ENCODE measurements around the gene CDC23. TPM values are rescaled to one million over a fixed set of nuclear protein-coding genes. Genes with fewer than 3 reads are reported as not detected.
A peak's percentile ranks its signal among the peaks of the same experiment; 100 is the strongest.
"Not testable (repeated sequence)": the region's sequence is repeated elsewhere in the genome, so short reads cannot be mapped to it uniquely, and the experiment has no call there.

The CDC23 gene
- total RNA-seq (2014; rRNA removed; shearing (Covaris generic)): 73.5 and 74.3 TPM in 2 replicates

DNA sequence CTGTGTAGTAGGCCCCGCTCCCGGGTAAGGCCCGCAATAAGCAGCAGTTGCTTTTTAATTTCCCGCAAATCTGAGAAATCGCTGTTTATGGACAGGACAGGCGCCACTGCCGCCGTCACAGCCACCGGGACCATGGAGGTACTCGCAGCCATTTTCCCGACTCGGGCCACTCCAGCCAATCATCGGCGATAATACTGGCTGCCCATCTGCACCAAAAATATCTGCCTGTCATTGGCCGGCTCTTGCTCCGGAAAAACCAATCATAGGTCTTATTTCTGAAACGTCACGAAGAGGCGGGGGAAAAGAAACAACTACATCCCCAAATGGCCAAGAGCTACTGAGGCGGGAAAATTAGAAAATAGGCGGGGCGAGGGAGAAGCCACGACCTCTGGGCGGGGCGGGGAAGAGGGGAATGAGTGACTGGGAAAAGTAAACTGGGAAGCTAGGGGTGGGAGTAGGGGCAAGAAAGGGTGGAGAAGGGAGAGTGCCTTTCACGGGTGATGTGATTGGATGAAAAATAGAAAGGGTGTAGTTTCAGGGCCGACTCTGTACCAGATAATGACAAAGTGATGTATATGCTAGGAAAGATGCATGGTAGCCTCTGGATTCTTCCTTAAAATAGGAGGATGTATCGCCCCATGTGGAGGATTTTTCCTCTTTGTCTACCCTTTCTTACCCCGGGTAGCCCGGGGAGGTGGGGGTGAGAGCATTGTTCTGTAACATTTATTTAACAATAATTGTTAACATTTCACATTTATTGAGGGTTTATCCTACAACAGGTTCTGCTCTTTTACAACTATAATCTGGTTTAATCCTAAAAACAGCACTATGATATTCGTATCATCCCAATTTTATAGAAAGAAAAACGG, at the start of gene CDC23:
Gene CDC23 (minus strand): TSS at position 163 of the 869 bp plus-strand sequence. CDS start 11 bp downstream, at position 152.
- H3K27me3 ChIP-seq: no peaks in the 10 kb centered on the region

DNA sequence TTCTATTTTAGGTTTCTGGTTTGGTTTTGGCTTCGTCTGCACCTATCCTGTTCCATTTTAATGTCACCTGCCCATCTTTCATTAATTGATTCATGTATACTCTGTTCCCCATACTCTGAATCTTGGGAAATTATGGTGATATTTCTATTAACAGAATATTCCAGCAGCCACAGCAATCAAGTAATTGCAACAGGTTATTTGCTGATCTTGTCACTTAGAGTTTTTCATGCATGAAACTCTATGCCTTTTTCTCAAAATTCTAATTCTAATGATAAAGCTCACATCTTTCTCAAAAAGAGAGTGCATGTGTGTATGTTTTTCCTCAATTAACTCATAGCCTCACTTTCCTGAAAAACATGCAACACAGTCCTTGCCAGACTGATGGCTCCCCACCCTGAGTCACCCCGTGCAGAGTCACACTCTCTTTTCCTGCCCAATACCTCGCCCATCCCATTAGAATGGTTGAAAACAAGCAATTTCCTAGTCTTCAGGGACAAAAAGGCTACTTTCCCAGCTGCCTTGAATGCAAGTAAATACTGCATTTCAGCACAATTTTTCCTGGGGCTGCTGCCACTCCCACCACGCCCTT, 45.7 kb upstream of the CDC23 start:
- no peak for DNase-seq
- Histone ChIP-seq H3K4me1 (no peaks in the 10 kb centered on the region), H3K4me3 (no peak overlapping the region), H3K9me3 (replicated peaks) (no peaks in the 10 kb centered on the region), H3K36me3 (no peaks in the 10 kb centered on the region), H3K27me3 (no peaks in the 10 kb centered on the region), H3K27ac (no peak overlapping the region)

More for the DNA sequence above, at the start of gene CDC23:
- H3K4me3 ChIP-seq: peak within 1 kb of the TSS; percentile 85
- no peaks in the 10 kb centered on the region for H3K9me3 ChIP-seq (replicated peaks)
- H3K4me1 ChIP-seq: no peaks in the 10 kb centered on the region
- DNase-seq: peak; percentile 98 to 99
- peak within 1 kb of the TSS; percentile 67 for H3K27ac ChIP-seq
- H3K36me3 ChIP-seq: peaks cover 10% of the 10 kb centered on the region

- no peak overlapping the region for H3K4me3 ChIP-seq
- no peaks in the 10 kb centered on the region for H3K4me1 ChIP-seq
- H3K27ac ChIP-seq: no peak overlapping the region
- no peaks in the 10 kb centered on the region for H3K36me3 ChIP-seq
- DNase-seq: no peak
- H3K27me3 ChIP-seq: no peaks in the 10 kb centered on the region
- no peaks in the 10 kb centered on the region for H3K9me3 ChIP-seq (replicated peaks)
Measured at GRCh38 chr5:138257583-138257982, 44.5 kb upstream of the CDC23 start.

DNA sequence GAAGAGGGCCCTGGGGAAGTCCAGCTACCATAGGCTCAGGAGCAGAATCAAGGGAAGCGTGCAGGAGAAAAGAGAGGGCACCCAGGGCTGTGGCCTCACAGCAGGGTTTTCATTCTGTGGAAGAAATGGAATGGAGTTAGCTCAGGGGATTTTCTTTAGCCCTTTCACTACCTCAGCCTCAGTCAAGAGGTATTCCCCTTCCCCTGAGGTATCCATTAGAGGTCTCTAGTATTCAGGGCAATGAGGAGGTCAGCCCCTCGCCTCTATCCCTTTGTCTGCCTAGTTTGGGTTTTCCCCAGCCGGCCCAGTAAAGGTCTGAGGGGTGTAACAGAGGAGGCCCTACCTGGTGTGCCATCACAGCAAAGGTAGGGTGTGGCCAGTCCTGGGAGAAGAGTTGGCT, 39.8 kb upstream of the CDC23 start:
- Histone ChIP-seq H3K27ac (no peak overlapping the region), H3K9me3 (replicated peaks) (no peaks in the 10 kb centered on the region), H3K36me3 (no peaks in the 10 kb centered on the region), H3K4me1 (no peaks in the 10 kb centered on the region), H3K4me3 (no peak overlapping the region), H3K27me3 (no peaks in the 10 kb centered on the region)
- DNase-seq: no peak

GRCh38 chr5:138247800-138248199, 34.7 kb upstream of the CDC23 start:
- H3K4me3 ChIP-seq; DNase-seq; H3K36me3 ChIP-seq; H3K27me3 ChIP-seq; H3K27ac ChIP-seq; H3K9me3 ChIP-seq (replicated peaks); H3K4me1 ChIP-seq: not testable (repeated sequence)

GRCh38 chr5:138246822-138247221, 33.7 kb upstream of the CDC23 start:
- DNase-seq: no peak
- Histone ChIP-seq H3K27me3 (peaks cover 4% of the 10 kb centered on the region; the same call in 1 of the 2 replicates), H3K36me3 (no peaks in the 10 kb centered on the region), H3K4me1 (no peaks in the 10 kb centered on the region), H3K27ac (no peak overlapping the region), H3K4me3 (no peak overlapping the region), H3K9me3 (replicated peaks) (no peaks in the 10 kb centered on the region)

- H3K9me3 ChIP-seq (replicated peaks): no peaks in the 10 kb centered on the region
- no peak for DNase-seq
- H3K4me3 ChIP-seq: no peak overlapping the region
- no peaks in the 10 kb centered on the region for H3K4me1 ChIP-seq
- no peaks in the 10 kb centered on the region for H3K36me3 ChIP-seq
- H3K27me3 ChIP-seq: peaks cover 6% of the 10 kb centered on the region; the same call in 1 of the 2 replicates
- no peak overlapping the region for H3K27ac ChIP-seq
Measured at GRCh38 chr5:138246334-138246733, 33.2 kb upstream of the CDC23 start.

DNA sequence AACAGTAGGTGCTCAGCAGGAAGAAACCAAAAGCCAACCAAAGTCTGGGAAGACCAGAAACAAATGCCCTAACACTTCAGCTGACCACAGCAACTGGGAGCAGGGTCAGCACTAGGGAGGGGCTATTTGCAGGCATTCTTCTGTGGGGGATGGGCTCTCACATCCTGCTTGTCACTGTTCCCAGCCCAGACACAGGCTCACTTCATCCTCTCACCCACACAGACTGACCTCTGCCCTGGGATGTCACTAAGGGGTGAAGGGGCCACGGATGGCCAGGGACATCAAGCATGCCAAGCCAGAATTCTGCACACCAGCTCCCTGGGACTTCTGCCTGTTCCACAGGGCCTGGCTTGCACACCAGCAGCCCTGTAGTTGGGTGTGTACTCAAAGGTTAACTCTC, 32.6 kb upstream of the CDC23 start:
- Histone ChIP-seq H3K27ac (no peak overlapping the region), H3K4me1 (no peaks in the 10 kb centered on the region), H3K9me3 (replicated peaks) (no peaks in the 10 kb centered on the region), H3K4me3 (no peak overlapping the region), H3K36me3 (no peaks in the 10 kb centered on the region), H3K27me3 (peaks cover 9% of the 10 kb centered on the region; the same call in 1 of the 2 replicates)
- peak in 1 of 2 experiments; percentile 9 for DNase-seq

- peak in 1 of 2 experiments; percentile 42 for DNase-seq
- Histone ChIP-seq H3K4me3 (no peak overlapping the region), H3K4me1 (no peaks in the 10 kb centered on the region), H3K27ac (no peak overlapping the region), H3K9me3 (replicated peaks) (no peaks in the 10 kb centered on the region), H3K36me3 (no peaks in the 10 kb centered on the region), H3K27me3 (peaks cover 9% of the 10 kb centered on the region; the same call in 1 of the 2 replicates)
Measured at GRCh38 chr5:138243794-138244193, 30.7 kb upstream of the CDC23 start.

DNA sequence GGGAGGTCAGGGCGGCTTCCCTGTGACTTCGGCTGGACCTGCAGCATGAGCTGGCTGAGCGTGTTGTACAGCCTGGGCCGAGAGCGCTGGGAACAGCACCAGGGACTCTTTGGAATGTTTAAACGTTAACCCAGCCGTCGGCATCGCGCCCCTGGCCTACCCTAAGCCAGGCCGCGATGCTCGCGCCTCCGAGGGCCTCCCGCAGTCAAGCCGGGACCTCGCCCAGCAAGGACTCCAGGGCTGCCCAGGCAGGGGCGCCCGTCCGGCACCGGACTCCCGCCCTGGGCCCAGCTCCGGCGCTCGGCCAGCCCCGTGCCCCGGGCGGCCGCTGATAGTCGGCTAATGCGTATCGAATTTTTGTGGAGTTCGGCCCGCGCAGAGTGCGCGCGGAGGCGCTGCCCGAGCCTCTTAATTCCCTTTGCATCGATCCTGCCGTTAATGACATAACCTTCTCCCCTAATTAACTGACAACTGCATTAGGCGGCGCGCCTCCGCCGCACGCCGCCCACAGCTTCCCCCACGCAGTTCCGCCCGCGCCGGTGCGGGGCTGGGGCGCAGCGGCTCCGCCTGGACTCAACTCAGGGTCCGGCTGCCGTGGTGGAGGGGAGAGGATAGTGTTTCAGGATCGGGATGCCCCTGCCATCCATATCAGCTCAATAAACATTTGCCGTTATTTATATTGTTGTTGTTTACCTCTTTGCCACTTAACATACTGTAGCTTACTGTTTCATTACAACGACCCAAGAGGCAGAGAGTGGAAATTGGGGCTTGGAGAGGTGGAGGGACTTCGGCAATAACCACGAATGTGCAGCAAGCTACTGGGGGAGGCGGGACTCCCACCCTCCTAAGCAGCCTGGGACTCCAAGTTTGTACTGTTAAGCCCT, 28.8 kb upstream of the CDC23 start:
- peak overlapping the region; percentile 56 for H3K4me3 ChIP-seq
- peak; percentile 20 to 26 for DNase-seq
- no peaks in the 10 kb centered on the region for H3K4me1 ChIP-seq
- H3K9me3 ChIP-seq (replicated peaks): no peaks in the 10 kb centered on the region
- no peaks in the 10 kb centered on the region for H3K36me3 ChIP-seq
- no peak overlapping the region for H3K27ac ChIP-seq
- H3K27me3 ChIP-seq: peaks cover 9% of the 10 kb centered on the region; the same call in 1 of the 2 replicates

DNA sequence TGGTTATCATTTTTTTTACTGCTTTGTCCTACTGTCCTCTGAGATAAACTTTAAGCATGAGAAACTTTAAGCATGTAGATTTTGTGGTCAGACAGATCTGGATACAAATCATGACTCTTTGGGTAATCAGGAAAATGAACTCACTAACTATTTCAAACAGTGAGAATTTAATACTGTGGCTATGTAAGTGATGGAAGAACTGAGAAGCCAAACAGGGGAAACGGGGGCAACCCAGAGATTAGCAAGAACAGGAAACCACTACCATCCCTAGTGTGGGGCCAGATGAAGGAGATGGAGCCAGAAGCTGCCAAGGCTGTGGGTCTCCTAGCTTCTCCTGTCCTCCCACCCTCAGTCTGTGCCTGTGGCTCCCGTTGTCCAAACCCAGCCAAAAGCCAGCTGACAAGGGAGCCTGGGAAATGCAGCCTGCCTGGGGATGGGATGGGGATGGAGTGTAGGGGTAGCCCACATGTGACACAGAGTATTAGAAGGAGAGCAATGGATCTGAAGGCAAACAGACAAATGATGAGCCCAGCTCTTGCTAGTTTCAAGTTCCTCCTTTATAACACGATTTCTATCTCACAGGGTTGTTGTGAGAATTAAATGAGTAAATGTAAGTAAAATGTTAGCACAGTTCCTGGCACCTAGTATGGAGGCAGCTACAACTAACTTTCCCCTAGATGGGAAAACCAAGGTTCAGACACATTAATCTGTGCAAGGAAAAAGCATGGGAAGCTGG, 27.7 kb upstream of the CDC23 start:
- H3K4me3 ChIP-seq: no peak overlapping the region
- no peaks in the 10 kb centered on the region for H3K36me3 ChIP-seq
- H3K27me3 ChIP-seq: peaks cover 9% of the 10 kb centered on the region; the same call in 1 of the 2 replicates
- DNase-seq: no peak
- no peaks in the 10 kb centered on the region for H3K9me3 ChIP-seq (replicated peaks)
- H3K27ac ChIP-seq: no peak overlapping the region
- H3K4me1 ChIP-seq: no peaks in the 10 kb centered on the region

GRCh38 chr5:138238034-138238433, 24.9 kb upstream of the CDC23 start:
- Histone ChIP-seq H3K27me3 (peaks cover 9% of the 10 kb centered on the region; the same call in 1 of the 2 replicates), H3K27ac (no peak overlapping the region)
- DNase-seq: no peak

DNA sequence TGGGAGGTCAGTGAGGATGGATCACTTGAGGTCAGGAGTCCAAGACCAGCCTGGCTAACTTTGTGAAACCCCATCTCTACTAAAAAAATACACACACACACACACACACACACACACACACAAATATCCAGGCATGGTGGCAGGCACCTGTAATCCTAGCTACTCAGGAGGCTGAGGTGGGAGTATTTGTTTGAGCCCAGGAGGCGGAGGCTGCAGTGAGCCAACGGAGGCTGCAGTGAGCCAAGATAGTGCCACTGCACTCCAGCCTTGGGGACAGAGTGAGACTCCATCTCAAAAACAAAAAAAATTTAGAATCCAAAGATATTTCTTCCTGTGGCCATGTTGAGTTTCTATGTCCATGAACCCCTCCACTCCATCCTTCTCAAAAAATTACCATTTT, 21.5 kb upstream of the CDC23 start:
- no peaks in the 10 kb centered on the region for H3K36me3 ChIP-seq

More at GRCh38 chr5:138238034-138238433, 24.9 kb upstream of the CDC23 start:
- Histone ChIP-seq H3K9me3 (replicated peaks) (no peaks in the 10 kb centered on the region), H3K4me3 (no peak overlapping the region), H3K4me1 (no peaks in the 10 kb centered on the region), H3K36me3 (no peaks in the 10 kb centered on the region)

GRCh38 chr5:138233280-138233679, 20.2 kb upstream of the CDC23 start:
- no peak overlapping the region for H3K4me3 ChIP-seq
- no peaks in the 10 kb centered on the region for H3K36me3 ChIP-seq
- no peaks in the 10 kb centered on the region for H3K9me3 ChIP-seq (replicated peaks)
- no peak for DNase-seq
- no peaks in the 10 kb centered on the region for H3K27me3 ChIP-seq
- H3K4me1 ChIP-seq: peaks cover 10% of the 10 kb centered on the region
- no peak overlapping the region for H3K27ac ChIP-seq

More for the DNA sequence above, 21.5 kb upstream of the CDC23 start:
- H3K4me1 ChIP-seq: peaks cover 10% of the 10 kb centered on the region
- no peak overlapping the region for H3K27ac ChIP-seq
- H3K9me3 ChIP-seq (replicated peaks): no peaks in the 10 kb centered on the region
- H3K4me3 ChIP-seq: no peak overlapping the region
- no peak for DNase-seq
- H3K27me3 ChIP-seq: no peaks in the 10 kb centered on the region
